ENCODE measurements around the gene METTL15. TPM values are rescaled to one million over a fixed set of nuclear protein-coding genes. Genes with fewer than 3 reads are reported as not detected.
"Not testable (repeated sequence)": the region's sequence is repeated elsewhere in the genome, so short reads cannot be mapped to it uniquely, and the experiment has no call there.

METTL15 gene, protein sequence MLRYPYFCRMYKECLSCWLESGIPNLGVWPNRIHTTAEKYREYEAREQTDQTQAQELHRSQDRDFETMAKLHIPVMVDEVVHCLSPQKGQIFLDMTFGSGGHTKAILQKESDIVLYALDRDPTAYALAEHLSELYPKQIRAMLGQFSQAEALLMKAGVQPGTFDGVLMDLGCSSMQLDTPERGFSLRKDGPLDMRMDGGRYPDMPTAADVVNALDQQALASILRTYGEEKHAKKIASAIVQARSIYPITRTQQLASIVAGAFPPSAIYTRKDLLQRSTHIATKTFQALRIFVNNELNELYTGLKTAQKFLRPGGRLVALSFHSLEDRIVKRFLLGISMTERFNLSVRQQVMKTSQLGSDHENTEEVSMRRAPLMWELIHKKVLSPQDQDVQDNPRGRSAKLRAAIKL
- total RNA-seq = 16.9 and 18.3 TPM in 2 replicates

DNA sequence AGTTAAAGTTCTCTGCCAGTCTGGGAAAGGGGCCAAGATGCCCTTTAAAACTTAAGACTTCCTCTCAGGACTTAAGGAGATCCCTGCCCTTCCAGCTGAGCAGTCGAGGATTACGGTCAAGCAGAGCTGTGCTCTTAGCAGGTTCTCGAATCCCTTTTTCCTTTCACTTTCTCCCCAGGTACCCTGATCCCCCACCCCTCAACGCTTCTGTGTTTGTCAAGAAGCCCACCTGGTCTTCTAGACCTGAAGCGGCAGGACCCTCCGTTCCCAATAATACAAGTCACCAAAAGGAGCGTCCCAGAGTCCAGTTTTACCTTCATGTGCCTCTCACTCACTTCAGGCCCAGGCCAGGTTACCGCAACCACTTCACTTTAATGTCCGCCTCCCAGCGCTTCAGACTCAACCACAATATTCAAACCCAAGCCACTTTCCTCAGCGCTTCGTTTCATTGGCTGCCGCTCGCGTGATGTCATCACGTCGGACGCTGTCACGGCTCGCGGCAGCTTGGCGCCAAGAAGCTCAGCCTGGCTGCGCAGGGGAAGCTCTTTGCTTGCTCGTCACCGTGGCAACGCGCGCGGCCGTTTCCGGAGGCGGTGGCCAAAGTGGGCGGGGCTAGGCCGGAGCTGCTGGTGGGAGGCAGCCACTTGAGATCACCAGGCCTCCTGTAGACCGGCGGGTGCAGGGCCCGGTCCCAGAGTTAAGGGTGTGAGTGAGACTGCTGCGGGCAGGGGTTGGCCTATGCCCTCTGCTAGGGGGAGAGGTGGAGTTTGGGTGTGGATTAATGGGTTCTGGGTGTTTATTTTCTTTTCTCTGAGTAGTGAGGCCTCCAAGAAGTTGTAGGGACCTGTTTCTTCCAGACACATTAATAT, at the start of gene METTL15, which contains the start of gene KIF18A:
METTL15 (plus strand) TSS at position 639 of the 869 bp plus-strand sequence. CDS start 4,947 bp downstream, outside the sequence.
KIF18A (minus strand) TSS at position 407 of the 869 bp plus-strand sequence. CDS start 10,209 bp downstream, outside the sequence.
- H3K27me3 Mint-ChIP-seq = no peaks in the 10 kb centered on the region
- peaks cover 58% of the 10 kb centered on the region for H3K4me1 Mint-ChIP-seq
- DNase-seq = peak; percentile 100
- peaks cover 8% of the 10 kb centered on the region for H3K36me3 Mint-ChIP-seq (ENCODE audit: low read depth)
- peak within 1 kb of the TSS; percentile 100 for H3K27ac Mint-ChIP-seq
- no peaks in the 10 kb centered on the region for H3K9me3 Mint-ChIP-seq
- intact Hi-C loops (cut with micrococcal nuclease) = loop anchor here (1.0 to 10.0 kb wide), 2 partner anchors 602 to 743 kb away; partner anchors contain the start of genes CCDC34 and LIN7C
- peak within 1 kb of the TSS; percentile 99 for H3K4me3 Mint-ChIP-seq

DNA sequence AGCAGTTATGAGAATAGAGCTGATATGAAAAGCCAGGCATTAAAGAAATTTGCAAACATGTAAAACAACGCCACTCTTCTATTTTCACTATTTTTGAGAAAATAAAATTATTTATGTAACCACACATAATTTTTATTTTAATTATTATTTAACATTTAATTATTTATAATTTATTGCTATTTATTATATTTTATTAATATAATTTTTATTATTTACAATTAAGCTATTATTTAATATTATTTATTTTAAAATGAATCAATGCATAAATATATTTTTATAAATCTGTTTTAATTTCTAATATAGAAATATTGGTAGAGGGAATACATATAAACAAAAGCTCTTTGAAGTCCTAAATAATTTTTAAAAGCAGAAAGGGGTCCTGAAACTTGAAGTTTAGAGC, 36.9 kb upstream of the METTL15 start:
- no peaks in the 10 kb centered on the region for H3K9me3 Mint-ChIP-seq
- H3K27me3 Mint-ChIP-seq = no peaks in the 10 kb centered on the region
- no peak for DNase-seq
- peaks cover 27% of the 10 kb centered on the region for H3K36me3 Mint-ChIP-seq (ENCODE audit: low read depth)
- H3K4me3 Mint-ChIP-seq = no peak overlapping the region
- H3K4me1 Mint-ChIP-seq = peaks cover 5% of the 10 kb centered on the region
- intact Hi-C loops (cut with micrococcal nuclease) = no loop called here
- no peak overlapping the region for H3K27ac Mint-ChIP-seq

DNA sequence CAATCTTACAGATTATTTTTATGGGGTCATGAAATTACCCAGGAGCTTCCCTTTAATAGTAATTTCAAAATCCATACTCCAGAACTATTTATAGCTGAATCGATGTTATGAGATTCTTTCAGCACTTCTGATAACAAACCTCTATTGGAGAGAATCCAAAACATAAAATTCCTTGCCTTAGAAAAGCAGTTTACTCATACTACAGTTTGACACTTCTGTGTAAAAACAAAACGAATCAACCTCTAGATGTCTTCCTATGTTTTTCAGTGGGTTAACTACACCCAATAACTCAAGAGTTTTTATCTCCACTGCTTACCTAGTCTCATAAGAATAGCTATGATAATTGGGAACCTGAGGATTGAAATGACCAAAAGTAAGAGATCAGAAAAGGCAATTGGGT, 35.9 kb upstream of the METTL15 start:
- no peak overlapping the region for H3K27ac Mint-ChIP-seq
- no peaks in the 10 kb centered on the region for H3K27me3 Mint-ChIP-seq
- intact Hi-C loops (cut with micrococcal nuclease) = no loop called here
- peaks cover 5% of the 10 kb centered on the region for H3K4me1 Mint-ChIP-seq
- no peaks in the 10 kb centered on the region for H3K9me3 Mint-ChIP-seq
- no peak for DNase-seq
- H3K4me3 Mint-ChIP-seq = no peak overlapping the region
- peaks cover 30% of the 10 kb centered on the region for H3K36me3 Mint-ChIP-seq (ENCODE audit: low read depth)

DNA sequence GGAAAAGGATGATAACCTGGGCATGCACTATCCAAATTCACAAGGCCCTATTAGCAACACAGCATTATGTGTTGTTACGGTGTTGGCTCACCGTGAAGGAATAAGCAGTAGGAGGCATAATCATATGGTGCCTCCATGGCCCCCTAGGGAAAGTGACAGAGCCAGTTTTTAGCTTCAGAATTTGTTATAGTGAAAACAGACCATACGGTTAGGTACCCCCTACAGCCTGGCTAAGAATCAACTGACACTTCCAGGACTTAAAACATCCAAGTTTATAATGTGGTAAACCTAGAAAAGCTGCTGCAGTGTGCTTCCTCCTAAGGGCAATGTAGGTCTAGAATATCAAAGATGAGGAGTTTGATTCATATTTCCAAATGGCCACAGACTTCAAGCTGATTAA, 30.7 kb upstream of the METTL15 start:
- Mint-ChIP-seq H3K4me1 (peaks cover 2% of the 10 kb centered on the region), H3K27ac (no peak overlapping the region), H3K27me3 (no peaks in the 10 kb centered on the region), H3K36me3 (ENCODE audit: low read depth) (peaks cover 29% of the 10 kb centered on the region), H3K4me3 (no peak overlapping the region), H3K9me3 (no peaks in the 10 kb centered on the region)
- intact Hi-C loops (cut with micrococcal nuclease) = no loop called here
- no peak for DNase-seq

DNA sequence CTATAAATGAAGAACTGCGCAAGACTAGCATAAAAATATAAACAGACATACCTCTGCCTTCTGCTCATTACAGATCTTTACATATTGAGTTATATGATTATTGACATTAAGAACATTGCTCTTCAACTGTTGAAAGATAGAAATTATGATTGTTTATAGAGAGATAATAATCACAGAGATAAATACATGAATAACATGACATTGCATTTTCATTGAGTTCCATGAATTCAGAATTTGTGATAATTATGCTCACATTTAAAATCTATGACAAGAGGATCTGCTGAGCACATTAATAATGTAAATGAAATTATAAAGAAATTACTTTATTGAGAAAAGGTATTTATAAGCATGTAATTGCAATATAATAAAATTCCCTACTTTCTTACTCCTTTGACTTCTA, 25.1 kb upstream of the METTL15 start:
- Mint-ChIP-seq H3K4me1 (no peaks in the 10 kb centered on the region), H3K36me3 (ENCODE audit: low read depth) (peaks cover 29% of the 10 kb centered on the region), H3K27me3 (no peaks in the 10 kb centered on the region), H3K9me3 (no peaks in the 10 kb centered on the region), H3K27ac (no peak overlapping the region), H3K4me3 (no peak overlapping the region)
- DNase-seq = no peak
- intact Hi-C loops (cut with micrococcal nuclease) = no loop called here

DNA sequence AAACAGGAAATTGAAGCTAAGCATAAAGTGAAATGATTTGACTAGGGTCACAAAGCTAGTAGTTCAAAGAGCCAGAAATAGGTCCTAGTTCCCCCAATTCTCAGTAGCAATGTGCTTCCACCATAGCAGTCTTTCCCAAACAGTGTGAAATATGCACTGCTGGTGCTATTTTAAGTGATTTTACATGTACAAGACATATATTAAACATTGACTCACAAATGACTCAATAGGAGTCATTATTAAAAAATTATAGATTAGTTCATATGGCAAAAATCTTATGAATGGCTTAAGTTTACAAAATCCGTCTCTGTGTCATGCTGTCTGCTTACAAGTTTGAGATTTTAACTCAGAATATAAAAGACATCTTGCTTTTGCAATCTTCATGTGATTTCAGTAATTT, 21.6 kb upstream of the METTL15 start:
- H3K27ac Mint-ChIP-seq = no peak overlapping the region
- no peaks in the 10 kb centered on the region for H3K4me1 Mint-ChIP-seq
- H3K36me3 Mint-ChIP-seq (ENCODE audit: low read depth) = peaks cover 31% of the 10 kb centered on the region
- no peaks in the 10 kb centered on the region for H3K27me3 Mint-ChIP-seq
- no peaks in the 10 kb centered on the region for H3K9me3 Mint-ChIP-seq
- no peak for DNase-seq
- intact Hi-C loops (cut with micrococcal nuclease) = no loop called here
- H3K4me3 Mint-ChIP-seq = no peak overlapping the region

DNA sequence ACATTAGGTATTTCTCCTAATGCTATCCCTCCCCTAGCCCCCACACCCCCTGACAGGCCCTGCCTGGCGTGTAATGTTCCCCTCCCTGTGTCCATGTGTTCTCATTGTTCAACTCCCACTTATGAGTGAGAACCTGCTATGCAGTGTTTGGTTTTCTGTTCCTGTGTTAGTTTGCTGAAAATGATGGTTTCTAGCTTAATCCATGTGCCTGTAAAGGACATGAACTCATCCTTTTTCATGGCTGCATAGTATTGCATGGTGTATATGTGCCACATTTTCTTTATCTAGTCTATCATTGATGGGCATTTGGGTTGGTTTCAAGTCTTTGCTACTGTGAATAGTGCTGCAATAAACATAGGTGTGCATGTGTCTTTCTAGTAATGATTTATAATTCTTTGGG, 21.0 kb upstream of the METTL15 start:
- not testable (repeated sequence) for H3K4me1 Mint-ChIP-seq

DNA sequence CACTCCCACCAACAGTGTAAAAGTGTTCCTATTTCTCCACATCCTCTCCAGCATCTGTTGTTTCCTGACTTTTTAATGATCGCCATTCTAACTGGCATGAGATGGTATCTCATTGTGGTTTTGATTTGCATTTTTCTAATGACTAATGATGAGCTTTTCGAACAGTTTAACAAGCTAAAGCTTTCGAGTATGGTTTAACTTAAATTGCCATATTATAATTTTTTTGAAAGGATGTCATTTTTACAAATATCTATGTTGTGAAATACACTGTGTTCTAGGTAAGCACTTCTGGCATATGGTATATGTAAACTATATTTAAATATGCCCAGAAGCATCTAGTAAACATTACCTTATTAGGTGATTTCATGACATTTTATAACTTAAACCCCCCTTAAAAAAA, 20.5 kb upstream of the METTL15 start:
- H3K27me3 Mint-ChIP-seq; intact Hi-C loops (cut with micrococcal nuclease): not testable (repeated sequence)

More for the DNA sequence above, 21.0 kb upstream of the METTL15 start:
- H3K27me3 Mint-ChIP-seq; DNase-seq; H3K27ac Mint-ChIP-seq; H3K9me3 Mint-ChIP-seq; H3K4me3 Mint-ChIP-seq; intact Hi-C loops (cut with micrococcal nuclease): not testable (repeated sequence)
- peaks cover 25% of the 10 kb centered on the region for H3K36me3 Mint-ChIP-seq (ENCODE audit: low read depth)

DNA sequence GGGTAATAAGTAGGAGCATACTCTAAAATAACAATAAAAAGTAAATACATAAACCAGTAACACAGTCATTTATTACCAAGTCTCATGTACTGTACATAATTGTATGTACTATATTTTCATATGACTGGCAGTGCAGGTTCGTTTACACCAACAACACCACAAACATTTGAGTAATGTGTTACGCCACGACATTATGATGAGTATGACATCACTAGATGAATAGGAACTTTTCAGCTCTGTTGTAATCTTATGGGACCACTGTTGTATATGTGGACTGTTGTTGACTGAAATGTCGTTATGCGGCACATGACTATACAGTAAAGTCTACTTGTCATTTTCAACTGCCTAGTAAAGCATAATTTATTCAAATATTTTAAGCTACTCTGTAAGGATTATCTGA, 18.8 kb upstream of the METTL15 start:
- no peak for DNase-seq
- Mint-ChIP-seq H3K4me3 (no peak overlapping the region), H3K27me3 (no peaks in the 10 kb centered on the region), H3K4me1 (no peaks in the 10 kb centered on the region), H3K27ac (no peak overlapping the region), H3K36me3 (ENCODE audit: low read depth) (peaks cover 18% of the 10 kb centered on the region), H3K9me3 (no peaks in the 10 kb centered on the region)
- intact Hi-C loops (cut with micrococcal nuclease) = no loop called here

More for the DNA sequence above, 20.5 kb upstream of the METTL15 start:
- not testable (repeated sequence) for H3K27ac Mint-ChIP-seq, H3K9me3 Mint-ChIP-seq, DNase-seq, H3K4me3 Mint-ChIP-seq, H3K4me1 Mint-ChIP-seq
- H3K36me3 Mint-ChIP-seq (ENCODE audit: low read depth) = peaks cover 24% of the 10 kb centered on the region

DNA sequence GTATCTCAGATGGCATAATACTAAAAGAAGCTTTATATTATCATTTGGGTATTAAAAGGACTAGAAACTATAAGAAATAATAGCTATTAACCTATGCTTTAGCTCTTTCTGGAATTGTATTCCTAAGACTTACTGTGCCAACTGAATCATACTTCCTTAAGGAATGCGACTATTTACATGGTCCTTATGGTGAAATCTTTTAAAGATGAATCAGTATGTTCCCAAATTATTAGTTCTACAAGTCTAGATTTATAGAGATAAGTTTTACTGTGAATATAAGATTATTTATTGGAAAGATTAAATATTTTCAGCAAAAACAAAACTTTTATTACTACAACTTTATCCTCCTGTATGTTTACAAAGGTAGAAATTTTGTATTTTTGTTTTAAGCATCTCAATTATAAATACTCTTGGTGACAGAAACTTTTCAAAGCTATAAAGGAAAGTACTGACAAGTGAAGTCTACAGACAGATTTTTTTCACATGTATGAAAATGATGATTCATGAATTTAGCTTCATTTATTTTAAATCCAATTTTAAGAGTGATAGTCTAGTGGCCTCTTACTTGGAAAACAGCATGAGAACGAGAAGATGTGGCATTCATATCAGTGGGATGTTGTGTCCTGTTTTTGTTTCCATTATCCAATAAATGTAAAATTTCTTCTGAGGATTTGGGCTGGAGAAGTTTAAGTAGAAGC, 18.0 kb upstream of the METTL15 start:
- H3K4me1 Mint-ChIP-seq = peaks cover 1% of the 10 kb centered on the region
- no peak overlapping the region for H3K4me3 Mint-ChIP-seq
- H3K27me3 Mint-ChIP-seq = no peaks in the 10 kb centered on the region
- H3K27ac Mint-ChIP-seq = no peak overlapping the region
- peaks cover 20% of the 10 kb centered on the region for H3K36me3 Mint-ChIP-seq (ENCODE audit: low read depth)
- intact Hi-C loops (cut with micrococcal nuclease) = no loop called here
- H3K9me3 Mint-ChIP-seq = no peaks in the 10 kb centered on the region
- DNase-seq = no peak

DNA sequence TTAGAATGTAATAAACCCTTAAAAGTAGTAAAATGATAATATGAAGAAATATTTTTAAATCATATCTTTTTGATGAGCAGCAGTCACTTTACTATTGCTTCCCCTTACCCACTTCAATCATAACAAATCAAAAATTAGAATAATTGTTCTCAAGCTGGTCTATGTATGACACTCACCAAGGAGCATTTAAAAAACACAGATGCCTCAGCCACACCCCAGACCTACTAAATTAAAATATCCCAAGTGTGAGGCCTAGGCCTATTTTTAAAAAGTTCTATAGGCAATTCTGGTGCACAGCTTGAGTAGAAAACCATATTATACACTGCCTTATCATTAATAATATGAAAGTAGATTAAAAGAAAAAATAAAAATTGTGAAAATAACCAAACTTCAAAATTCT, 15.4 kb upstream of the METTL15 start:
- Mint-ChIP-seq H3K4me1 (peaks cover 5% of the 10 kb centered on the region), H3K27me3 (no peaks in the 10 kb centered on the region), H3K9me3 (no peaks in the 10 kb centered on the region), H3K4me3 (no peak overlapping the region), H3K36me3 (ENCODE audit: low read depth) (peaks cover 18% of the 10 kb centered on the region), H3K27ac (no peak overlapping the region)
- no peak for DNase-seq
- intact Hi-C loops (cut with micrococcal nuclease) = no loop called here

DNA sequence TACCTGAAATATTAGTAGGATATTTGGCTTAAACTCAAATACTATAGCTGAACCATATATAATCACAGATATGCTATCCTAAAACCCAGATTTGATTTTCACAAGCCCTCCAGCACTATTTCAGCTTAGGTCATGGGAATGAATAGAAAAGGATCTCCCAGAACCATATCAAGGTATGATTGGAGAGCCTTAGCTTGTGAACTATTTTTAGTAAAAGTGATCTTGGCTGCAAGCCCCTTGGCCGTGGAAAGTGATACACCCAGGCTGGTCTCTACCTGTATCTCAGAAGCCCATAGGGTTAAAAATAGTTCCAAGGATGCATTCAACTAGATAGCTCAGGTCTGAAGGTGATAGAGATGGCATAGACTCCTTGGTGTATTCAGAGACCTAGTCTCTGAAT, 9.9 kb upstream of the METTL15 start:
- Mint-ChIP-seq H3K9me3 (no peaks in the 10 kb centered on the region), H3K4me1 (peaks cover 24% of the 10 kb centered on the region), H3K27ac (no peak overlapping the region), H3K36me3 (ENCODE audit: low read depth) (peaks cover 17% of the 10 kb centered on the region), H3K4me3 (no peak overlapping the region), H3K27me3 (no peaks in the 10 kb centered on the region)
- DNase-seq = no peak
- intact Hi-C loops (cut with micrococcal nuclease) = no loop called here

DNA sequence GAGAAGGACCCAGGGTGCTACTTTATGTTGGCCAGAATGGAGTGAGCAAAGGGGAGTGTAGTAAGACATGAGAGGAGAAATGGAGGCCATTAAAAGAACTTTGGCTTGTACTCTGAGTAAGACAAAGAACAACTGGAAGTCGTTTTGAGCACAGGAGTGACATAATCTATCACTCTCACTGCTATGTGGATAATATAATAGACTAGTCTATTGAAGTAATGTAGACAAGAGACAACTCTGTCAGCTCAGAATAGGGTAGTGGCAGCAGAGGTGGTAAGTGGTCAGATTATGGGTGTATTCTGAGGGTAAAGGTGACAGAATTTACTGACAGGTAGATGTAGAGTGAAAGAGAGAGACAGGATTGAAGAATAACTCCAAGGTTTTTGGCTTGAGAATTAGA, 8.5 kb upstream of the METTL15 start:
- no peak overlapping the region for H3K4me3 Mint-ChIP-seq
- no peaks in the 10 kb centered on the region for H3K27me3 Mint-ChIP-seq
- intact Hi-C loops (cut with micrococcal nuclease) = loop anchor here (10.0 kb wide), 1 partner anchor 735 kb away; the partner anchor contains the start of gene CCDC34
- no peak for DNase-seq
- peaks cover 32% of the 10 kb centered on the region for H3K4me1 Mint-ChIP-seq
- H3K9me3 Mint-ChIP-seq = no peaks in the 10 kb centered on the region
- peaks cover 15% of the 10 kb centered on the region for H3K36me3 Mint-ChIP-seq (ENCODE audit: low read depth)
- H3K27ac Mint-ChIP-seq = peak overlapping the region; percentile 14
